Neural cell (in vitro differentiated cells): Measurements from ENCODE around the gene GOLT1B. TPM values are rescaled to one million over a fixed set of nuclear protein-coding genes. Genes with fewer than 3 reads are reported as not detected.

Experiments
- H2AFZ ChIP-seq: fragments of 200-600, 300-800 bp; sonication (generic), shearing (Covaris generic); 2 replicates; pipeline ENCODE4 v1.6.0; 2014; ENCODE audit warnings: low read depth, mild to moderate bottlenecking, antibody characterized with exemption, low read length, moderate library complexity
- H3F3A ChIP-seq: fragments of 200-600 bp; shearing (Covaris generic); 2 replicates; pipeline ENCODE4 v1.6.1; 2016; ENCODE audit warnings: mild to moderate bottlenecking, moderate library complexity, mixed read lengths, antibody characterized with exemption, low read length; ENCODE audit not compliant: insufficient read depth, poor library complexity, severe bottlenecking
- H3K27ac ChIP-seq: fragments of 200-600, 300-800 bp; sonication (generic), shearing (Covaris generic); 2 replicates; pipeline ENCODE4 v1.5.1; 2014; ENCODE audit warnings: mild to moderate bottlenecking, low read length, moderate library complexity
- H3K27me3 ChIP-seq: fragments of 300-800, 200-600 bp; sonication (generic), shearing (Covaris generic); 2 replicates; pipeline ENCODE4 v1.6.0; 2014; ENCODE audit warnings: mild to moderate bottlenecking, low read depth, low read length, moderate library complexity; ENCODE audit not compliant: insufficient read depth
- H3K36me3 ChIP-seq: fragments of 300-800, 200-600 bp; sonication (generic), shearing (Covaris generic); 2 replicates; pipeline ENCODE4 v1.5.1; 2014; ENCODE audit warnings: mild to moderate bottlenecking, antibody characterized with exemption, low read length, moderate library complexity; ENCODE audit not compliant: insufficient read depth
- H3K4me2 ChIP-seq: fragments of 300-800, 200-600 bp; sonication (generic), shearing (Covaris generic); 2 replicates; pipeline ENCODE4 v1.6.0; 2014; ENCODE audit warnings: mild to moderate bottlenecking, low read length
- H3K4me3 ChIP-seq: fragments of 300-800, 200-600 bp; sonication (generic), shearing (Covaris generic); 2 replicates; pipeline ENCODE4 v1.5.1; 2014; ENCODE audit warnings: mild to moderate bottlenecking, low read length, moderate library complexity
- H3K79me2 ChIP-seq: fragments of 200-600 bp; shearing (Covaris generic); replicated peaks from 2 replicates; pipeline ENCODE4 v1.6.0; 2014; ENCODE audit warnings: mild to moderate bottlenecking, low read length, moderate library complexity; ENCODE audit not compliant: insufficient read depth
- H3K9ac ChIP-seq: fragments of 300-800, 200-600 bp; sonication (generic), shearing (Covaris generic); 2 replicates; pipeline ENCODE4 v1.6.1; 2016; ENCODE audit warnings: mild to moderate bottlenecking, low read length, mixed read lengths
- H3K9me2 ChIP-seq: fragments of 200-600 bp; shearing (Covaris generic); 2 replicates; pipeline ENCODE4 v1.6.1; 2016; ENCODE audit warnings: mild to moderate bottlenecking, low read length, mixed read lengths; ENCODE audit not compliant: insufficient read depth
- H3K9me3 ChIP-seq: fragments of 200-600, 300-800 bp; sonication (generic), shearing (Covaris generic); 2 replicates; pipeline ENCODE4 v1.6.1; 2016; ENCODE audit warnings: mild to moderate bottlenecking, mixed run types, low read length, moderate library complexity, mixed read lengths
- H4K20me1 ChIP-seq: fragments of 200-600 bp; shearing (Covaris generic); 2 replicates; pipeline ENCODE4 v1.6.1; 2016; ENCODE audit warnings: mild to moderate bottlenecking, mixed run types; ENCODE audit not compliant: insufficient read depth
- CTCF ChIP-seq: fragments of 450-650 bp; IDR thresholded peaks from 2 replicates; pipeline ENCODE4 v1.5.1; 2014; ENCODE audit warnings: antibody characterized with exemption, mild to moderate bottlenecking, moderate library complexity; ENCODE audit not compliant: poor library complexity, severe bottlenecking
- EP300 ChIP-seq: fragments of 450-650 bp; conservative IDR thresholded peaks from 2 replicates; pipeline ENCODE4 v1.6.1; 2014; ENCODE audit warnings: antibody characterized with exemption, mild to moderate bottlenecking, moderate library complexity; ENCODE audit not compliant: poor library complexity, severe bottlenecking
- EZH2 ChIP-seq: fragments of 200-600, 300-800 bp; shearing (Covaris generic), sonication (generic); IDR thresholded peaks from 2 replicates; pipeline ENCODE4 v1.6.1; 2014; ENCODE audit warnings: antibody characterized with exemption, low read length, borderline replicate concordance, mild to moderate bottlenecking; ENCODE audit not compliant: insufficient read depth, poor library complexity, severe bottlenecking
- MXI1 ChIP-seq: fragments of 450-650 bp; conservative IDR thresholded peaks from 2 replicates; pipeline ENCODE4 v1.6.1; 2014; ENCODE audit warnings: antibody characterized with exemption, mild to moderate bottlenecking; ENCODE audit not compliant: poor library complexity, severe bottlenecking
- POLR2AphosphoS5 ChIP-seq: IDR thresholded peaks from 2 replicates; pipeline ENCODE4 v1.6.1; 2012
- RAD21 ChIP-seq: fragments of 450-650 bp; conservative IDR thresholded peaks from 2 replicates; pipeline ENCODE4 v1.6.1; 2014; ENCODE audit warnings: antibody characterized with exemption, mild to moderate bottlenecking, moderate library complexity
- REST ChIP-seq: IDR thresholded peaks from 2 replicates; pipeline ENCODE4 v1.6.1; 2012; ENCODE audit warnings: borderline replicate concordance
- SMC3 ChIP-seq: fragments of 450-650 bp; conservative IDR thresholded peaks from 2 replicates; pipeline ENCODE4 v1.6.1; 2014; ENCODE audit warnings: antibody characterized with exemption, mild to moderate bottlenecking, moderate library complexity; ENCODE audit not compliant: poor library complexity
- TAF1 ChIP-seq: IDR thresholded peaks from 2 replicates; pipeline ENCODE4 v1.6.1; 2012; ENCODE audit warnings: low read depth
- polyA plus RNA-seq: library from polyadenylated mRNA; depleted of rRNA; stranded (reverse); fragments of >200 nt; gene quantifications from 2 replicates; pipeline ENCODE4 v1.2.3, GENCODE V29; 2014

Gene GOLT1B
- polyA plus RNA-seq, 1 donor from 2014 or later: 203 TPM

GRCh38 chr12:21471294-21471693 is 30.3 kb upstream of the GOLT1B start:
- Histone ChIP-seq H3K9me2 (no peaks in the 10 kb centered on the region), H4K20me1 (no peaks in the 10 kb centered on the region)

GRCh38 chr12:21472197-21472823 is 29.3 kb upstream of the GOLT1B start:
- peaks cover 13% of the 10 kb centered on the region for H3K36me3 ChIP-seq
- H3F3A ChIP-seq: no peaks in the 10 kb centered on the region
- H3K4me2 ChIP-seq: no peak overlapping the region
- H2AFZ ChIP-seq: no peak overlapping the region
- no peaks in the 10 kb centered on the region for H3K9me3 ChIP-seq
- H3K27ac ChIP-seq: no peak overlapping the region
- no peaks in the 10 kb centered on the region for H3K9me2 ChIP-seq
- H4K20me1 ChIP-seq: no peaks in the 10 kb centered on the region
- H3K9ac ChIP-seq: no peak overlapping the region
- H3K27me3 ChIP-seq: no peaks in the 10 kb centered on the region
- no peaks in the 10 kb centered on the region for H3K79me2 ChIP-seq
- no peak overlapping the region for H3K4me3 ChIP-seq
- TF ChIP-seq TAF1 (no peak), POLR2AphosphoS5 (no peak), EP300 (no peak), REST (no peak), CTCF (no peak), EZH2 (no peak)

More at GRCh38 chr12:21471294-21471693, 30.3 kb upstream of the GOLT1B start:
- no peak for TF ChIP-seq POLR2AphosphoS5
- TF ChIP-seq EP300: no peak
- no peak for TF ChIP-seq EZH2
- no peak for TF ChIP-seq REST
- TF ChIP-seq CTCF: no peak
- no peak for TF ChIP-seq RAD21
- no peak for TF ChIP-seq SMC3
- TF ChIP-seq MXI1: no peak
- no peak for TF ChIP-seq TAF1
- Histone ChIP-seq H2AFZ (no peak overlapping the region), H3K79me2 (no peaks in the 10 kb centered on the region), H3K4me2 (no peak overlapping the region), H3K4me3 (no peak overlapping the region), H3K27ac (no peak overlapping the region), H3K27me3 (no peaks in the 10 kb centered on the region), H3K9me3 (no peaks in the 10 kb centered on the region), H3K9ac (no peak overlapping the region), H3F3A (no peaks in the 10 kb centered on the region), H3K36me3 (peaks cover 10% of the 10 kb centered on the region)
